GM23338 (cell line): ENCODE measurements around the gene FRMD4A. TPM values are rescaled to one million over a fixed set of nuclear protein-coding genes. Genes with fewer than 3 reads are reported as not detected.

ENCODE experiments used
- ATAC-seq: fragments of 200-7000 bp; cut with Tn5 transposase; 3 replicates; pipeline ENCODE4 v1.9.1; 2020
- DNase-seq: peaks from one replicate; pipeline ENCODE4 v3.0.0-alpha.2; 2015; ENCODE audit warnings: low spot score
- H2AFZ ChIP-seq: fragments of 200-600 bp; sonication (generic); 2 replicates; pipeline ENCODE4 v1.8.0; 2016; ENCODE audit warnings: antibody characterized with exemption, mild to moderate bottlenecking, moderate library complexity
- H3F3A ChIP-seq: fragments of 200-600 bp; sonication (generic); replicated peaks from 2 replicates; pipeline ENCODE4 v1.8.0; 2017; ENCODE audit warnings: antibody characterized with exemption, mixed run types, low read depth
- H3K27ac ChIP-seq: fragments of 200-600 bp; sonication (generic); 2 replicates; pipeline ENCODE4 v1.6.1; 2016; ENCODE audit warnings: low read depth
- H3K27me3 ChIP-seq: fragments of 200-600 bp; sonication (generic); 2 replicates; pipeline ENCODE4 v1.8.0; 2016; ENCODE audit warnings: mild to moderate bottlenecking, mixed run types, moderate library complexity; ENCODE audit not compliant: insufficient read depth
- H3K36me3 ChIP-seq: fragments of 200-600 bp; sonication (generic); 2 replicates; pipeline ENCODE4 v1.8.0; 2016; ENCODE audit warnings: mild to moderate bottlenecking; ENCODE audit not compliant: insufficient read depth
- H3K4me1 ChIP-seq: fragments of 200-600 bp; sonication (generic); 2 replicates; pipeline ENCODE4 v1.8.0; 2016; ENCODE audit warnings: mild to moderate bottlenecking, moderate library complexity; ENCODE audit not compliant: insufficient read depth
- H3K4me2 ChIP-seq: fragments of 200-600 bp; sonication (generic); 2 replicates; pipeline ENCODE4 v1.7.1; 2017; ENCODE audit warnings: mixed run types
- H3K4me3 ChIP-seq: fragments of 200-600 bp; sonication (generic); 2 replicates; pipeline ENCODE4 v1.6.1; 2016; ENCODE audit warnings: mixed run types
- H3K79me2 ChIP-seq: fragments of 200-600 bp; sonication (generic); replicated peaks from 2 replicates; pipeline ENCODE4 v1.8.0; 2017; ENCODE audit warnings: mild to moderate bottlenecking; ENCODE audit not compliant: insufficient read depth
- H3K9me2 ChIP-seq: fragments of 200-600 bp; sonication (generic); 2 replicates; pipeline ENCODE4 v1.8.0; 2017; ENCODE audit not compliant: insufficient read depth
- H4K20me1 ChIP-seq: fragments of 200-600 bp; sonication (generic); replicated peaks from 2 replicates; pipeline ENCODE4 v1.8.0; 2017; ENCODE audit warnings: mild to moderate bottlenecking; ENCODE audit not compliant: insufficient read depth
- H3K27ac Mint-ChIP-seq: 2 replicates; pipeline ENCODE4 v1.8.0; 2020; ENCODE audit warnings: inconsistent platforms, mild to moderate bottlenecking, moderate library complexity, mixed read lengths
- H3K27me3 Mint-ChIP-seq: 3 replicates; pipeline ENCODE4 v1.8.0; 2022; ENCODE audit warnings: low read depth, mild to moderate bottlenecking, moderate library complexity, mixed read lengths, inconsistent platforms; ENCODE audit not compliant: insufficient read depth, poor library complexity
- H3K36me3 Mint-ChIP-seq: 3 replicates; pipeline ENCODE4 v1.8.0; 2021; ENCODE audit warnings: low read depth, mild to moderate bottlenecking, inconsistent platforms, moderate library complexity, mixed read lengths
- H3K4me1 Mint-ChIP-seq: 3 replicates; pipeline ENCODE4 v1.8.0; 2020; ENCODE audit warnings: mild to moderate bottlenecking, inconsistent platforms, mixed read lengths
- H3K4me3 Mint-ChIP-seq: 3 replicates; pipeline ENCODE4 v1.8.0; 2021; ENCODE audit warnings: moderate library complexity, mild to moderate bottlenecking, inconsistent platforms, mixed read lengths
- H3K9me3 Mint-ChIP-seq: 3 replicates; pipeline ENCODE4 v1.8.0; 2020; ENCODE audit warnings: moderate library complexity, mild to moderate bottlenecking, inconsistent platforms, mixed read lengths
- CREB1 ChIP-seq: fragments of 250-450 bp; sonication (Bioruptor Pico); IDR thresholded peaks from 2 replicates; pipeline ENCODE4 v1.5.0; 2020; ENCODE audit warnings: low read depth, mild to moderate bottlenecking, moderate library complexity
- EZH2 ChIP-seq: fragments of 200-600 bp; sonication (generic); IDR thresholded peaks from one replicate; pipeline ENCODE4 v1.8.0; 2017; ENCODE audit warnings: antibody characterized with exemption, mild to moderate bottlenecking, low read depth; ENCODE audit not compliant: unreplicated experiment
- EZH2phosphoT487 ChIP-seq: fragments of 200-600 bp; sonication (generic); IDR thresholded peaks from one replicate; pipeline ENCODE4 v1.8.1; 2018; ENCODE audit warnings: antibody characterized with exemption; ENCODE audit not compliant: unreplicated experiment
- JUNB ChIP-seq: IDR thresholded peaks from one replicate; pipeline ENCODE4 v1.6.1; 2016; ENCODE audit warnings: antibody characterized with exemption; ENCODE audit not compliant: unreplicated experiment
- NANOG ChIP-seq: IDR thresholded peaks from 2 replicates; pipeline ENCODE4 v1.6.1; 2016; ENCODE audit warnings: antibody characterized with exemption, borderline replicate concordance
- POLR2AphosphoS5 ChIP-seq: IDR thresholded peaks from 2 replicates; pipeline ENCODE4 v1.6.1; 2016; ENCODE audit warnings: antibody characterized with exemption, low read depth
- STAT1 ChIP-seq: IDR thresholded peaks from one replicate; pipeline ENCODE4 v1.6.1; 2016; ENCODE audit warnings: antibody characterized with exemption; ENCODE audit not compliant: unreplicated experiment
- ZNF114 ChIP-seq: fragments of 250-450 bp; sonication (Bioruptor Pico); IDR thresholded peaks from 2 replicates; pipeline ENCODE4 v1.5.0; 2020; ENCODE audit warnings: mild to moderate bottlenecking, moderate library complexity
- ZNF331 ChIP-seq: fragments of 250-450 bp; sonication (Bioruptor Pico); IDR thresholded peaks from 2 replicates; pipeline ENCODE4 v1.5.0; 2020; ENCODE audit warnings: low read depth, mild to moderate bottlenecking, moderate library complexity
- ZNF462 ChIP-seq: fragments of 250-450 bp; sonication (Bioruptor Pico); IDR thresholded peaks from 2 replicates; pipeline ENCODE4 v1.5.0; 2020; ENCODE audit warnings: mild to moderate bottlenecking, moderate library complexity
- polyA plus RNA-seq: library from polyadenylated mRNA; unstranded; fragments of >200 nt; fragmentation: Nextera tagmentation; extraction: Ambion mirVana; gene quantifications from 2 replicates; pipeline ENCODE4 v1.2.1, GENCODE V29; 2016
- total RNA-seq: library from RNA; depleted of rRNA; stranded (reverse); fragments of >200 nt; shearing (Covaris generic); gene quantifications from 2 replicates; pipeline ENCODE4 v1.2.3, GENCODE V29; 2014
- TF ChIP-seq, protein P1 (sequence below): IDR thresholded peaks from one replicate; pipeline ENCODE4 v1.6.1; 2018; ENCODE audit warnings: antibody characterized with exemption; ENCODE audit not compliant: unreplicated experiment
- TF ChIP-seq, protein P2 (sequence below), 2 experiments: fragments of 200-600 bp in 1 of 2; sonication (generic) in 1 of 2; conservative IDR thresholded peaks; 2 replicates each; pipeline versions ENCODE4 v1.5.1 to v1.6.1; 2016 to 2017; ENCODE audit warnings: antibody characterized with exemption in 2 of 2, low read depth in 2 of 2, mild to moderate bottlenecking in 2 of 2, moderate library complexity in 1 of 2
- TF ChIP-seq, protein P3 (sequence below): IDR thresholded peaks from 2 replicates; pipeline ENCODE4 v1.6.1; 2016; ENCODE audit warnings: antibody characterized with exemption

The FRMD4A gene
- total and polyA plus RNA-seq, 2 experiments from 2014 or later = 14.0 to 20.1 TPM

DNA sequence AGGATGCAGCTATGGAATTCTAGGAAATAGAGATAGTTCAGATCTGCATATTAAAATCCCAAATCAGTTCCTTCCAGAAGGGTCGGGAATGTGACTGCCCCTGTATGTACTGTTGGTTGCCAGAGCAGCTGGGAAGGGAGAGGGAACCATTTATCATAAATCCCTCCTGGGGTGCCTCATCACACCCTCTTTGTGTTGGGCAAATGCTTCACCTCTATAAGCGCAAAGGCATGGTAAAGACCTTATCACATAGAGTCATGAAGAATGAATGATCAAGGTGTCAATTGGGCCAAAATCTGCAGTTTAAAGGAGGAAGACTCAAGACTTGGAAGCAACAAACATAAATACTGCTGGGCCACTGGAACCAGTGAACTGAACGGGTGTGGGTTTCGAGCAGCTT is 65.0 kb downstream of the FRMD4A start:
- Mint-ChIP-seq H3K27ac (no peak overlapping the region), H3K36me3 (no peaks in the 10 kb centered on the region), H3K4me1 (no peaks in the 10 kb centered on the region), H3K9me3 (no peaks in the 10 kb centered on the region), H3K4me3 (no peak overlapping the region), H3K27me3 (no peaks in the 10 kb centered on the region)
- H4K20me1 ChIP-seq = no peaks in the 10 kb centered on the region
- TF ChIP-seq POLR2AphosphoS5 = no peak
- TF ChIP-seq, protein P1, sequence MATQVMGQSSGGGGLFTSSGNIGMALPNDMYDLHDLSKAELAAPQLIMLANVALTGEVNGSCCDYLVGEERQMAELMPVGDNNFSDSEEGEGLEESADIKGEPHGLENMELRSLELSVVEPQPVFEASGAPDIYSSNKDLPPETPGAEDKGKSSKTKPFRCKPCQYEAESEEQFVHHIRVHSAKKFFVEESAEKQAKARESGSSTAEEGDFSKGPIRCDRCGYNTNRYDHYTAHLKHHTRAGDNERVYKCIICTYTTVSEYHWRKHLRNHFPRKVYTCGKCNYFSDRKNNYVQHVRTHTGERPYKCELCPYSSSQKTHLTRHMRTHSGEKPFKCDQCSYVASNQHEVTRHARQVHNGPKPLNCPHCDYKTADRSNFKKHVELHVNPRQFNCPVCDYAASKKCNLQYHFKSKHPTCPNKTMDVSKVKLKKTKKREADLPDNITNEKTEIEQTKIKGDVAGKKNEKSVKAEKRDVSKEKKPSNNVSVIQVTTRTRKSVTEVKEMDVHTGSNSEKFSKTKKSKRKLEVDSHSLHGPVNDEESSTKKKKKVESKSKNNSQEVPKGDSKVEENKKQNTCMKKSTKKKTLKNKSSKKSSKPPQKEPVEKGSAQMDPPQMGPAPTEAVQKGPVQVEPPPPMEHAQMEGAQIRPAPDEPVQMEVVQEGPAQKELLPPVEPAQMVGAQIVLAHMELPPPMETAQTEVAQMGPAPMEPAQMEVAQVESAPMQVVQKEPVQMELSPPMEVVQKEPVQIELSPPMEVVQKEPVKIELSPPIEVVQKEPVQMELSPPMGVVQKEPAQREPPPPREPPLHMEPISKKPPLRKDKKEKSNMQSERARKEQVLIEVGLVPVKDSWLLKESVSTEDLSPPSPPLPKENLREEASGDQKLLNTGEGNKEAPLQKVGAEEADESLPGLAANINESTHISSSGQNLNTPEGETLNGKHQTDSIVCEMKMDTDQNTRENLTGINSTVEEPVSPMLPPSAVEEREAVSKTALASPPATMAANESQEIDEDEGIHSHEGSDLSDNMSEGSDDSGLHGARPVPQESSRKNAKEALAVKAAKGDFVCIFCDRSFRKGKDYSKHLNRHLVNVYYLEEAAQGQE = no peak
- TF ChIP-seq EZH2 = no peak
- no peak for TF ChIP-seq JUNB
- TF ChIP-seq ZNF462 (CRISPR knock-in tag) = no peak
- no peak for TF ChIP-seq EZH2phosphoT487
- TF ChIP-seq, protein P2, sequence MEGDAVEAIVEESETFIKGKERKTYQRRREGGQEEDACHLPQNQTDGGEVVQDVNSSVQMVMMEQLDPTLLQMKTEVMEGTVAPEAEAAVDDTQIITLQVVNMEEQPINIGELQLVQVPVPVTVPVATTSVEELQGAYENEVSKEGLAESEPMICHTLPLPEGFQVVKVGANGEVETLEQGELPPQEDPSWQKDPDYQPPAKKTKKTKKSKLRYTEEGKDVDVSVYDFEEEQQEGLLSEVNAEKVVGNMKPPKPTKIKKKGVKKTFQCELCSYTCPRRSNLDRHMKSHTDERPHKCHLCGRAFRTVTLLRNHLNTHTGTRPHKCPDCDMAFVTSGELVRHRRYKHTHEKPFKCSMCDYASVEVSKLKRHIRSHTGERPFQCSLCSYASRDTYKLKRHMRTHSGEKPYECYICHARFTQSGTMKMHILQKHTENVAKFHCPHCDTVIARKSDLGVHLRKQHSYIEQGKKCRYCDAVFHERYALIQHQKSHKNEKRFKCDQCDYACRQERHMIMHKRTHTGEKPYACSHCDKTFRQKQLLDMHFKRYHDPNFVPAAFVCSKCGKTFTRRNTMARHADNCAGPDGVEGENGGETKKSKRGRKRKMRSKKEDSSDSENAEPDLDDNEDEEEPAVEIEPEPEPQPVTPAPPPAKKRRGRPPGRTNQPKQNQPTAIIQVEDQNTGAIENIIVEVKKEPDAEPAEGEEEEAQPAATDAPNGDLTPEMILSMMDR (conservative IDR thresholded peaks at IDR 0.05; ENCODE audit: low read depth in 2 of 2) = no peak
- TF ChIP-seq, protein P3, sequence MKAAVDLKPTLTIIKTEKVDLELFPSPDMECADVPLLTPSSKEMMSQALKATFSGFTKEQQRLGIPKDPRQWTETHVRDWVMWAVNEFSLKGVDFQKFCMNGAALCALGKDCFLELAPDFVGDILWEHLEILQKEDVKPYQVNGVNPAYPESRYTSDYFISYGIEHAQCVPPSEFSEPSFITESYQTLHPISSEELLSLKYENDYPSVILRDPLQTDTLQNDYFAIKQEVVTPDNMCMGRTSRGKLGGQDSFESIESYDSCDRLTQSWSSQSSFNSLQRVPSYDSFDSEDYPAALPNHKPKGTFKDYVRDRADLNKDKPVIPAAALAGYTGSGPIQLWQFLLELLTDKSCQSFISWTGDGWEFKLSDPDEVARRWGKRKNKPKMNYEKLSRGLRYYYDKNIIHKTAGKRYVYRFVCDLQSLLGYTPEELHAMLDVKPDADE = no peak
- no peak for TF ChIP-seq STAT1
- no peak for TF ChIP-seq CREB1 (CRISPR knock-in tag)
- no peak for TF ChIP-seq ZNF331
- TF ChIP-seq ZNF114 (CRISPR knock-in tag) = no peak
- TF ChIP-seq NANOG = no peak
- no peak overlapping the region for H3K27ac ChIP-seq
- no peak for DNase-seq
- H3K9me2 ChIP-seq = peaks cover 5% of the 10 kb centered on the region; the same call in 1 of the 2 replicates
- H3K4me3 ChIP-seq = no peak overlapping the region
- H3F3A ChIP-seq = no peaks in the 10 kb centered on the region
- no peak overlapping the region; the same call in 1 of the 2 replicates for H2AFZ ChIP-seq
- no peaks in the 10 kb centered on the region for H3K4me1 ChIP-seq
- no peaks in the 10 kb centered on the region for H3K36me3 ChIP-seq
- no peaks in the 10 kb centered on the region for H3K27me3 ChIP-seq
- no peaks in the 10 kb centered on the region for H3K79me2 ChIP-seq
- ATAC-seq = no peak
- no peak overlapping the region for H3K4me2 ChIP-seq
